Motor neuron (in vitro differentiated cells): ENCODE data around the gene FNDC3B. TPM values are rescaled to one million over a fixed set of nuclear protein-coding genes. Genes with fewer than 3 reads are reported as not detected.
"Not testable (repeated sequence)": the region's sequence is repeated elsewhere in the genome, so short reads cannot be mapped to it uniquely, and the experiment has no call there.

ENCODE experiments used
- ATAC-seq, 8 experiments: fragments of 200-7000 bp; cut with Tn5 transposase; replicated peaks in 6 of 8; 2 replicates each; pipeline ENCODE4 v1.8.0; 2021; ENCODE audit warnings: mild to moderate bottlenecking in 8 of 8, moderate library complexity in 8 of 8
- H3K27ac ChIP-seq, 2 donors: fragments of 250-450 bp; sonication (Bioruptor Pico); 2 replicates each; pipeline ENCODE4 v1.9.0; 2021; ENCODE audit warnings: antibody characterized with exemption in 2 of 2, mild to moderate bottlenecking in 2 of 2, moderate library complexity in 1 of 2
- H3K4me1 ChIP-seq, 2 donors: fragments of 250-450 bp; sonication (Bioruptor Pico); replicated peaks in 1 of 2; 2 replicates each; pipeline ENCODE4 v1.6.1; 2021; ENCODE audit warnings: antibody characterized with exemption in 2 of 2, mild to moderate bottlenecking in 2 of 2, moderate library complexity in 1 of 2
- H3K4me3 ChIP-seq, 5 donors: fragments of 250-450 bp; sonication (Bioruptor Pico); 2 replicates each; pipeline ENCODE4 v1.9.0; 2021; ENCODE audit warnings: antibody characterized with exemption in 5 of 5, mild to moderate bottlenecking in 5 of 5, moderate library complexity in 4 of 5
- WGBS, 10 experiments: fragments of 450-650 bp; shearing (Covaris generic); methylation state at CpG; one replicate each; pipeline ENCODE4 v1.0.0; 2022; 5-methylcytosine and 5-hydroxymethylcytosine counted together
- in situ Hi-C, 9 experiments: fragments of 400-800 bp; cut with MboI; loops; one replicate each; pipeline ENCODE4 v1.15.0; 2021; ENCODE audit warnings: low sequenced_read_pairs in 9 of 9, low pct_unique_long_range_greater_than_20kb in 2 of 9; ENCODE audit not compliant: unreplicated experiment in 9 of 9
- total RNA-seq, 8 experiments: library from RNA; unstranded; fragments of 300-600 nt; gene quantifications; 2 replicates each; pipeline versions ENCODE4 v1.2.3 to v1.2.4, GENCODE V29; 2022

Gene FNDC3B
- total RNA-seq, 8 experiments from 2014 or later, result 12.4 to 77.0 (median 36.6) TPM

DNA sequence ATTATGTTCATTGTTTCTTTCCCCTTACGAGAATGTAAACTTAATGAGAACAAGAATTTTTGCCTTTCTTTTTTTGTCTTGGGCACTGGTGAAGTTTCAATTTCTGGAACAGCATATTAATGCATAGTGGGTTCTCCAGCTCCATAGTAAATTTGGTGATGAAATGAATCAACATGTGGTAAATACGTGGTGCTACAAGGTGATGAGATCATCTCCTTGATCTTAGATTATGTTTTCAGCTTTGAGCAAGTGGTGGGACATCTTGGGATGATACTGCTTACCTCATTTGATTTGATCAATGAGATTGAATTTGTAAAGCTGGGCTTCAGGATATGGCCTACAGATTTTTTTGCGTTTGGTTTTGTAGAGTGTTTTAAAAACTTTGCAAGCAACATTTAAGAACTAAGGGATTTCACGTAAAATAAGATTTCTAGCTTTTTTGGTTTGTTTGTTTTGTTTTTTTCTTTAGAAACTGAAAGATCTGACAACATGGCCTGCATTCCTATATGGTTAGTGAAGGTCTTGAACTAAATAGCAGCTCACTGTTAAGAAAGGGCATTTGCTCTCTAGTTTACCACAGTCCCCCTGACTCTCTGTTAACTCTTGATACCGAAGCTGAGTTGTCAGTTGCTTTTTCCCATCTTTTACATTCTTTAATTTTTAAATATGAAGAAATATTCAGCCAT is 45.6 kb downstream of the FNDC3B start:
- H3K4me3 ChIP-seq, result no peak overlapping the region
- no peak overlapping the region for H3K27ac ChIP-seq
- peaks cover 0 to 3% of the 10 kb centered on the region in 2 donors for H3K4me1 ChIP-seq
- in situ Hi-C loops, result no loop called here
- no peak for ATAC-seq
- WGBS, 10 experiments, result 70 to 100% (median 94%) methylated on average over 4 to 5 of the region's 5 CpGs

DNA sequence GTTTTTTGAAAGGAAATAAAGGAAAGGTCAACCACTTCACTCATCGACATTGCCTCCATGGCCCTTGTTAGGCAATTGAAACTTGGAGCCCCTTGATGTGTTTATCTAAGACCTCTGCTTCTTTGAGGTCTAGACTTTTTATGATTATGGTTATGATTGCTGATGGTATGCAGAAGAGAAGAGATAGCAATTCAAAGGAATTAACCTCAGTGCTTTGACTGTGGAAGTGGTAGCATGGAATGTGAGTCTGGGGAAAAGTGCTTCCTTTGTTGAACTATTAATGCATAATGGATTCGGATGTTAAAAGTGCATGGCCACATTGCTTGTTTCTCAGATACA is 46.1 kb downstream of the FNDC3B start:
- WGBS, 10 experiments, result 70 to 100% (median 93%) methylated on average over 1 to 2 of the region's 2 CpGs
- ATAC-seq, result no peak
- no peak overlapping the region for H3K27ac ChIP-seq
- no peak overlapping the region for H3K4me3 ChIP-seq
- peaks cover 0 to 3% of the 10 kb centered on the region in 2 donors for H3K4me1 ChIP-seq
- in situ Hi-C loops, result no loop called here

DNA sequence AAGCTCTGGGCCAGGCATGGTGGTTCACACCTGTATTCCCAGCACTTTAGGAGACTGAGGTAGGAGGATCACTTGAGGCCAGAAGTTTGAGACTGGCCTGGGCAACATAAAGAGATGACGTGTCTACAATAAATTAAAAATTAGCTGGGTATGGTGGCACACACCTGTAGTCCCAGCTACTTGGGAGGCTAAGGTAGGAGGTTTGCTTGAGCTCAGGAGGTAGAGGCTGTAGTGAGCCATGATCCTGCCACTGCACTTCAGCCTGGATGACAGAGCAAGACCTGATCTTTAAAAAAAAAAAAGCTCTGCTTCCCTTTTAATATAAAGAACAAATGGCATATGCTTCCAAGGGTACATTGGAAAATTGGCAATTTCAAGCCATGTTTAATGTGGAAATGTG is 46.7 kb downstream of the FNDC3B start:
- WGBS, 10 experiments, result 100% methylated on average over 1 of the region's 1 CpG; no CpG with 5 or more reads in 5 of the 10 experiments
- ATAC-seq, result no peak
- no peak overlapping the region for H3K27ac ChIP-seq
- no peak overlapping the region for H3K4me3 ChIP-seq
- peaks cover 0 to 3% of the 10 kb centered on the region in 2 donors for H3K4me1 ChIP-seq
- in situ Hi-C loops, result no loop called here

DNA sequence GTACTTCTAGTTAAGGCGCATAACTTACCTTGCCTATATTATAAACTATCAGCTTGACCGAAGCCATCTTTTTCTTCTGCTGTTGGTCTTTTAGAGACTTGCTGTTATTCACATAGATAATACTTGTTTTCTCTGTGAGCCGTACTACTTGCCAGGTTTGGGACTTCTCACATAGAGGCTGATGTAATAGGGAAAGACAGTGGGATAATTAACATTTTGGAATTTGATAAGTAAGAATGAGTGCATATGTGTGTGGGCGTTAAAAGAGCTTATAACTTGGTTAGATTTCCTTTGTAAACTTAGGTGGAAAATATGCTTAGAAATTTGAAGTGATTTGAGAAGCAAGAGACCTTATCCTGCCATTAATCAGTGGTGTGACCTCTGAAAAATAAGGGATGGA is 47.8 kb downstream of the FNDC3B start:
- H3K4me1 ChIP-seq, result peaks cover 0 to 2% of the 10 kb centered on the region in 2 donors
- H3K27ac ChIP-seq, result no peak overlapping the region
- 26 to 100% (median 94%) methylated on average over 1 to 4 of the region's 4 CpGs for WGBS, 10 experiments
- in situ Hi-C loops, result no loop called here
- peak in 3 of 8 experiments; percentile 47 to 58 (median 57) for ATAC-seq
- no peak overlapping the region for H3K4me3 ChIP-seq

DNA sequence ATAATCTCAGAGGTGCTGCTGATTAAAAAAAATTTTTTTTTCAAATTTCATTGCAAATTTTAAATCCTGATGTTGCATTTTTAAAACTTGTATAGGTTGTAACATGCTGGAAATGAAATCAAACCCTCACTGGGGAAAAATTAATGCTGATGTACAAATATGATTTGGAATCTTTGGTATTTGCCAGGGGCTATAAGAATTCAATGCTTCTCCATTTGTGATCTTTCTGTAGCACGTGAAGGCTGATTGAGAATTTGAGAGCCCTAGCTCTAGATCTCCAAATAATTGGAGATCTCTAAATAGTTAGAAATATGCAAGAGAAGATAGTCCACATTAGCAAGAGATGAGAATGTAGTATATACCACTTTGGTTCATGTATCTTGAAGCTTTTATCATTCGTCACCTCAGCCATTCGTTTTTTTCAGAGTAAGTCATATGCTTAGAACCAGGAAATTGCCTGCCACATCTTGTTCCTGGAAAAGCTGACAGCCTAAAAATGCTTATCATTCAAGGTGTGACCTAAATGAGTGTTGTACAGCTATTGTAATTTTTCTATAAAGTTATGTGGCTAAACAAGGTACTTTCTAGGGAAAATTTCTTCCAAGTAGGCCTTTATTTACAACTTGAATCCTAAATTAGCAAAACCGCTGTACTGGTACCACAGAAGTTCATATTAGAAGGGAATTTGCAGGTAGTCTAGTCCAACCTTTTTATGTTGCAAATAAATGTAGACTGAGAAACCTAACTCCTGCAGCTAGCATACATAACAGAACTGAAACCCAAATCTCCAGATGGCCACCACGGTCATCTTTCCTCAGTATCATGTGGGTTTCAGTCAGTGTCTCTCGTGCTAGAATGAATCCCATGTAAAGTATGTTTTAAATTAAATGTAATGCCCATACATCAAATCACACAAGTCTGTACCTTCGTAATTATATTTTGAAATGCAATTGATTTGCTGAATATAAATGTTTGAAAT is 48.5 kb downstream of the FNDC3B start:
- Histone ChIP-seq H3K4me1 (no peaks in the 10 kb centered on the region), H3K4me3 (no peak overlapping the region), H3K27ac (no peak overlapping the region)
- 30 to 100% (median 76%) methylated on average over 1 to 7 of the region's 7 CpGs for WGBS, 10 experiments
- in situ Hi-C loops, result no loop called here
- peak in 3 of 8 experiments; percentile 16 to 66 (median 24) for ATAC-seq

DNA sequence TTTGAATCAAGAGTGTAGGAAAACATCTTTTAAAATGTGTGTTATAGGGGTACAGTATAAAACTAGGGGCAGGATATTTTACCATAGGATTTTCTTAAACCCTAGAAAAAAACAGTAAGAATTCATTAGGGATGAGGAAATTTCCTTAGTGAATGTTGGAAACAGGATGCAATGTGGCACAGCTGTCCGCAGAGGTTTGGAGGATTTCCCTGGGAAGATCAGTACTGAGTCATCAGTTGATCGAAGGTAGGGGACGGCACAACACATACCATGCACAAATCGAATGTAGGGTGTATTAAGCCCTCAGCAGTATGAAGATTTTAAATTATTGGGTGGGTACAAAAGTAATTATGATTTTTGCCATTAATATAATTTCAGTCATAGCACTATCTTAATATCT is 49.9 kb downstream of the FNDC3B start:
- Histone ChIP-seq H3K4me3 (no peak overlapping the region), H3K27ac (no peak overlapping the region), H3K4me1 (no peaks in the 10 kb centered on the region)
- WGBS, 10 experiments, result 27 to 100% (median 71%) methylated on average over 1 to 4 of the region's 4 CpGs; no CpG with 5 or more reads in 1 of the 10 experiments
- in situ Hi-C loops, result no loop called here
- ATAC-seq, result no peak

DNA sequence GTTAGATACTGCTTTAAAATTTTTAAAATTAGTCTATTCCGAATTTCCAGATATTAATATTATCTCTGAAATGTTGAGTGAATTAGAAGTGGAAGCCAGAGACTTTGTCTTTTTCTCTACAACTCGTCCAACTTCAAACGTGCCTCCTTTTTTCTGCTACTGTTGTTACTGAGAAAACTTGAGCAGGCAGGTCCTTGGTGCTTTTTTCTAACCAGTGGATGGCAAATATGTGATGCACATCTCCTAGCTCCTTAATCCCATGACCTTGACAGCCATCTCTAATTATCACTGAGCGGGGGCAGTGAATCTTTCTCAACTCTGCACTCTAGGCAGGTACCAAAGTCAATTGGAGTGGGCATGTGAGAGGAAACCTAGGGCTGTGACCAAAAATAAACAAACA is 50.7 kb downstream of the FNDC3B start:
- ATAC-seq, result no peak
- in situ Hi-C loops, result no loop called here
- no peaks in the 10 kb centered on the region for H3K4me1 ChIP-seq
- 22 to 100% (median 79%) methylated on average over 1 to 4 of the region's 4 CpGs; no CpG with 5 or more reads in 2 of the 10 experiments for WGBS, 10 experiments
- no peak overlapping the region for H3K27ac ChIP-seq
- no peak overlapping the region for H3K4me3 ChIP-seq

DNA sequence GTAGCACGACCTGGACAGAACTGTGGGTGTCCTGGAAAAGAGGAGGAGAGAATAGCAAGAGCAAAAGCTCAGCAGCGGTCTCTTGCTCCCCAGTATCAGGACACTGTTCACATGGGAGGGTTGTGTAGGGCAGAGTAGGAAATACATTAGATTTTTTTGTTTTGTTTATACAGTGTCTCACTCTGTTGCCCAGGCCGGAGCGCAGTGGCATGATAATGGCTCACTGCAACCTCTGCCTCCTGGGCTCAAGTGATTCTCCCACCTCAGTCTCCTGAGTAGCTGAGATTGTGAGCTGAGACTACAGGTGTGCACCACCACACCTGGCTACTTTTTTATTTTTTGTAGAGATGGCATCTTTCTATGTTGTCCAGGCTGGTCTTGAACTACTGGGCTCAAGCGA is 53.3 kb downstream of the FNDC3B start:
- Histone ChIP-seq H3K4me1 (peaks cover 0 to 8% of the 10 kb centered on the region in 2 donors), H3K4me3 (no peak overlapping the region), H3K27ac (no peak overlapping the region)
- 80 to 100% (median 96%) methylated on average over 1 to 4 of the region's 5 CpGs; no CpG with 5 or more reads in 3 of the 10 experiments for WGBS, 10 experiments
- in situ Hi-C loops, result no loop called here
- ATAC-seq, result no peak

DNA sequence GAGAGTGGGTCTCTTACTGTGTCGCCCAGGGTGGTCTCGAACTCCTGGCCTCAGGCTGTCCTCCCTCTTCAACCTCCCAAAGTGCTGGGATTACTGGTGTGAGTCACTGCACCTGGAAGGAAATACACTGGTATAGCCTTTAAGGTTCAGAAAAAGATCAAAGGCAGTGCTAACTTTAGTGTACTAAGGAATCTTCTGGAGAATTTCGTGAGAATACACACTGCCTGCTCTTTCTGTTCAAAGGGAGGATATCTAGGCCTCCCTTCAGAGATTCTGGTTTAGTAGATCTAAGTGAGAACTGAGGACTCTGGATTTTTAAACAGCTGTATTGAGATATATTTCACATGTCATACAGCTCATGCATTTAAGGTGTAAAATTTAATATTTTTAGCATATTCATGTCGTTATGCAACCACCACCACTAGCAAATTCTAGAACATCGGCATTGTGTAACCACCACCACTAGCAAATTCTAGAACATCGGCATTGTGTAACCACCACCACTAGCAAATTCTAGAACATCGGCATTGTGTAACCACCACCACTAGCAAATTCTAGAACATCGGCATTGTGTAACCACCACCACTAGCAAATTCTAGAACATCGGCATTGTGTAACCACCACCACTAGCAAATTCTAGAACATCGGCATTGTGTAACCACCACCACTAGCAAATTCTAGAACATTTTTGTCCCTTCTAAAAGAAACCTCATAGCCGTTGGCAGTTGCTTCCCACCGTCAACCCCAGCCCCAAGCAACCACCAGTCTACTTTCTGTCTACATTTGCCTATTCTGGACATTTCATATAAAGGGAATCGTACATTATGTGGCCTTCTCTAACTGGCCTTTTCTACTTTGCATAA is 54.4 kb downstream of the FNDC3B start:
- H3K4me3 ChIP-seq, in situ Hi-C loops, ATAC-seq, H3K27ac ChIP-seq: not testable (repeated sequence)
- 80 to 100% (median 98%) methylated on average over 1 to 7 of the region's 13 CpGs; no CpG with 5 or more reads in 2 of the 10 experiments for WGBS, 10 experiments
- peaks cover 0 to 10% of the 10 kb centered on the region in 2 donors for H3K4me1 ChIP-seq

DNA sequence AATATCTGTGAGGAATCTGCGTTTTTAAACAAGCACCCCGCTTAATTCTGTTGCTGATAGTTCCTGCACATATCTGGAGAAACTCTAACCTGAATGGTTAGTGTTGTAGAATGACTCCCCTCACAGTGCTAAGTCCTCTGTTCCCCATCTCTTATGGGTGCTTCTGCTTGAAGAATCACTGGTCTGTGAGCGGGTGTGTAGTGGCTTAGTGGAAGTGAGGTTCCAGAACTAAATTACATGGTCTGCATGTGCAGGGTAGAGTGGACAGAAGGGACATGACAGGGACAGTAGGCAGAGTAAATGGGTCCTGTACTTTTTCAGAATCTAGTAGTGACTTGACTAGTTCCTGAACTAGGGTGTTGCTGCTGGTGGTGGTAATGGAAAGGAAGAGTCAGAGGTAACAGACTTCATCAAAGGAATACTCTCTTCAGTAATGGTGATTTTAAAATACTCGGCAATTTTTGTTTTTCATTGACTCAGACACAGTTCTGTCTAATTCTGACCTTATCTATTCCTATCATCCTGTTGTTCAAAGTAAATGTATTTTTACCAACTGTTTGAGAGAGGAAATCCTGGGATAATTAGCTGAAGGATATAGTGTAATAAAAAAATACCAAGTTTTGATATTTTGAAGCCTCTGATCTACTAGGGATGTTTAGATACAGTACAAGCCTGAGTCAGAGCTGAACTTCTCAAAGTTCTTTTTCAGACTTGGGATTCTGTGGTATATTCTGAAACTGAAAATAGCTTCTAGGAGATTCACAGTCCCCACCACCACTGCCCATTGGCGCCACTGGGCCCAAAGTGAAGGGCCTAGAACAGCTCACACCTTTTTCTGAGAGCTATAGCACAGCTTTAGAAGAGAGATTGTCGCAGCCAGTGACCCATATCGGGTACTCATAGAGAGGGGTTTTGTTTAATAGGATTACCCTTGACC is 55.5 kb downstream of the FNDC3B start:
- WGBS, 10 experiments, result 73 to 100% (median 94%) methylated on average over 2 to 6 of the region's 7 CpGs
- no peak for ATAC-seq
- Histone ChIP-seq H3K27ac (no peak overlapping the region), H3K4me1 (peaks cover 0 to 13% of the 10 kb centered on the region in 2 donors), H3K4me3 (no peak overlapping the region)
- in situ Hi-C loops, result no loop called here

DNA sequence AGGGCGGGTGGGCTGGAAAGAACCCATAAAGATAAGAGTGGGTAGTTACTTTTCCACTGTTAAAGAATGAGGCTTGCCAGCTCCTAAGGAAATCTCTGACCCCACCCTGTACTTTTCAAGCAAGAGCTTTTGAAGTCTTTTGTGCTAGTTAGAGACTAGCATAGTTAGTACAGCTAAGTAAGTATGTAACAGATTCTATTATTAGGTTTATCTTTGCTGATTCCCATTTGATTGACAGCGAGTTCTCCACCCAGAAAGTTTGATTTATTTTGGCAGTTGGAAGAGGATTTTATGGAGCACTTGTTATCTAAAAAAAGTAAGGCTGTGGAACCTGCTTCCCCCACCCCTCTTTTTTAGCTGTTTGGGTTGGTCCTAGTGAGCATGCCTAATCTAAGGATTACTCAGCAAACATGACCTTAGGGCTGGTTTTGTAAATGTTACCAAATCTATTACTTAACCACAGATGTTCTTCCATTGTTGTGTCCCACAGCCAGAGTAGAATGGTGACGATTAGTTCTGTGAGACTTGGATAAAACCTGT is 57.6 kb downstream of the FNDC3B start:
- peak in 3 of 8 experiments; percentile 69 to 88 (median 73) for ATAC-seq
- WGBS, 10 experiments, result 18 to 82% (median 36%) methylated on average over 1 to 3 of the region's 3 CpGs; no CpG with 5 or more reads in 1 of the 10 experiments
- in situ Hi-C loops, result no loop called here
- Histone ChIP-seq H3K4me1 (peaks cover 0 to 13% of the 10 kb centered on the region in 2 donors), H3K27ac (no peak overlapping the region), H3K4me3 (no peak overlapping the region)

DNA sequence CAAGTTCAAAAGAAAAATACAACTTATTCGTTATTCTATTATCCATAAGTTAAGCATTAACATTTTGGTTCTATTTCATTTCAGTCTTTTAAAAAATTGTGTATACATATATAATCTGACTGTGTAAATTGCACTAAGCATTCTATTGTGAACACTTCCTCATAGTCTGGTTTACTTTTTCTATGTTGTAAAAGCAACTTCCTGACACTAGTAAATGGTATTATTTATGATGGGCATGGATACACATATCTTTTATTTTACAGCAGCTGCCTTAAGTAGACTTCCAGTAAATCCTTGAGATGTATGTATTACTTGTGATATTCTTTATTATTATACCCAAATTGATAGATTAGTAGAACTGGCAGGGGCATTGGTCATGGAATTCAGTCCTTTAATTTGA is 58.2 kb downstream of the FNDC3B start:
- in situ Hi-C loops, result no loop called here
- Histone ChIP-seq H3K4me3 (no peak overlapping the region), H3K27ac (no peak overlapping the region), H3K4me1 (peaks cover 0 to 13% of the 10 kb centered on the region in 2 donors)
- no peak for ATAC-seq
- WGBS, 10 experiments, result 8 to 100% (median 83%) methylated on average over 1 of the region's 1 CpG
